ENCODE results near the gene BPIFB6. TPM values are rescaled to one million over a fixed set of nuclear protein-coding genes. Genes with fewer than 3 reads are reported as not detected.

BPIFB6 gene
- total RNA-seq, 2 experiments from 2014 or later: not detected

GRCh38 chr20:33019465-33020277, 11.8 kb upstream of the BPIFB6 start:
- H3K4me3 Mint-ChIP-seq: no peak overlapping the region
- TF ChIP-seq, protein P1, sequence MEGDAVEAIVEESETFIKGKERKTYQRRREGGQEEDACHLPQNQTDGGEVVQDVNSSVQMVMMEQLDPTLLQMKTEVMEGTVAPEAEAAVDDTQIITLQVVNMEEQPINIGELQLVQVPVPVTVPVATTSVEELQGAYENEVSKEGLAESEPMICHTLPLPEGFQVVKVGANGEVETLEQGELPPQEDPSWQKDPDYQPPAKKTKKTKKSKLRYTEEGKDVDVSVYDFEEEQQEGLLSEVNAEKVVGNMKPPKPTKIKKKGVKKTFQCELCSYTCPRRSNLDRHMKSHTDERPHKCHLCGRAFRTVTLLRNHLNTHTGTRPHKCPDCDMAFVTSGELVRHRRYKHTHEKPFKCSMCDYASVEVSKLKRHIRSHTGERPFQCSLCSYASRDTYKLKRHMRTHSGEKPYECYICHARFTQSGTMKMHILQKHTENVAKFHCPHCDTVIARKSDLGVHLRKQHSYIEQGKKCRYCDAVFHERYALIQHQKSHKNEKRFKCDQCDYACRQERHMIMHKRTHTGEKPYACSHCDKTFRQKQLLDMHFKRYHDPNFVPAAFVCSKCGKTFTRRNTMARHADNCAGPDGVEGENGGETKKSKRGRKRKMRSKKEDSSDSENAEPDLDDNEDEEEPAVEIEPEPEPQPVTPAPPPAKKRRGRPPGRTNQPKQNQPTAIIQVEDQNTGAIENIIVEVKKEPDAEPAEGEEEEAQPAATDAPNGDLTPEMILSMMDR (IDR thresholded peaks at IDR 0.05): no peak
- H3K9me3 Mint-ChIP-seq: no peaks in the 10 kb centered on the region
- intact Hi-C loops (cut with micrococcal nuclease): no loop called here
- no peaks in the 10 kb centered on the region for H3K36me3 Mint-ChIP-seq (ENCODE audit: low read depth)
- ATAC-seq (no peak), DNase-seq (no peak)
- CTCF ChIA-PET: no interaction called here
- no peaks in the 10 kb centered on the region for H3K27me3 Mint-ChIP-seq
- H3K4me1 Mint-ChIP-seq (ENCODE audit: low read depth): no peaks in the 10 kb centered on the region
- POLR2A ChIA-PET: no interaction called here
- no peak overlapping the region for H3K27ac Mint-ChIP-seq

DNA sequence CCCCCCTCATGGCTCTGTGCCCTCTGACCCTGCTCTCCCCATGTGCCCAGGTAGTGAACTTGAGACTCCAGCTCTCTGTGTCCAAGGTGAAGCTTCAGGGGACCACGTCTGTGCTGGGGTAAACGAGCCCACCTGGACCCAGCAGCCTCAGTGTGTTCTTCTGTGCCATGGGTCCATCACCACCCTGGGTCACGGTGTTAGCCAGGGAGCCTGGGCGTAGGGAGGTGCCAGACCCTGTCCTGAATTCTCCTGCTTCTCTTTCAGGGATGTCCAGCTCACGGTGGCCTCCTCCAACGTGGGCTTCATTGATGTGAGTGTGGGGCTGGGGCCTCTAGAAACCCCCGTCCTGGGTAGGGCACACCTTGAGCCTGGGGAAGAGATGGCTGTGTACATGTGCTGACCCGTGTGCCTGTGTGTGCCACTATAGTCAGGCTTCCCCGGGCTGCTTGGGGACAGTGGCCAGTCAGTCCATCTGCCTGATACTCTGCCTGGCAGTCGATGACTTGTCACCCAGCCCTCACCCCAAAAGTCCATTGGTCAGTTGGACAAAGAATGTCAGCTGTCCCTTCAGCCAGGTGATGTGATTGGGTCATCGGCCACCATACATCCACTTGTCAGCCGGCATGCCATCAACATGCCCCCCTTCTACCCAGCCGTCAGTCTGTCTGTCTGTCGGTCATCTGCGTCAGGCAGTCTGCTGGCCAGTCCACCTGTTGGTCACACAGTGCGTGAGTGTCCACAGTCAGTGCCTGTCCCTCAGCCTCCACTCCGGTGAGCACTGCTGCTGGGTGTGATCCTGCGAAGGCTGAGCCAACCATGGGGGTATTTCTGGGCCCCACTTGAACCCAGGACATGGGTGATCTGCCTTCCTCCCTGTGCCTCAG, 10.9 kb upstream of the BPIFB6 start:
- no peak overlapping the region for H3K4me3 Mint-ChIP-seq
- no peak for DNase-seq
- H3K27ac Mint-ChIP-seq: no peak overlapping the region
- no peaks in the 10 kb centered on the region for H3K4me1 Mint-ChIP-seq (ENCODE audit: low read depth)
- no peaks in the 10 kb centered on the region for H3K36me3 Mint-ChIP-seq (ENCODE audit: low read depth)
- ATAC-seq: no peak
- TF ChIP-seq, protein P1 (IDR thresholded peaks at IDR 0.05): no peak
- ChIA-PET POLR2A (no interaction called here), CTCF (no interaction called here)
- no peaks in the 10 kb centered on the region for H3K27me3 Mint-ChIP-seq
- H3K9me3 Mint-ChIP-seq: no peaks in the 10 kb centered on the region
- intact Hi-C loops (cut with micrococcal nuclease): no loop called here

DNA sequence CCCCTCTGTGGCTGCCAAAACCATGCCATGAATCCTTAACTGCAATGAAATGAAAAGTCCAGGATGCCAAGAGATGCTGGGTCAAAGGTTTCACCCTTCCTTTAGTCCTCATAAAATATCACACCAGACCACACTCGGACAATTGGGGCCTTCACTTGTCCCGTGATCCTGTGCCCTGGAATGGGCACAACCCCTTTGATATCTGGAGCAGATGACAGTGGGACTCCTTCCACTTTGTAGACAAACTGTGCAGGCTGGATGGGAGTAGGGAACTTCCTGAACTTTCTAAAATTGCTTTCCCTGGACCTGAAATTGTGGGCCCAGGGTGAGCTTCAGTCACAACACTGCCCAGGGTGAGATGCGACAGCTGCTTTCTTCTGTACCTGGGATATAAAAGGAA, 9.6 kb upstream of the BPIFB6 start:
- intact Hi-C loops (cut with micrococcal nuclease): no loop called here
- Mint-ChIP-seq H3K27me3 (no peaks in the 10 kb centered on the region), H3K9me3 (no peaks in the 10 kb centered on the region), H3K4me3 (no peak overlapping the region), H3K4me1 (ENCODE audit: low read depth) (no peaks in the 10 kb centered on the region), H3K36me3 (ENCODE audit: low read depth) (no peaks in the 10 kb centered on the region), H3K27ac (no peak overlapping the region)
- ATAC-seq (no peak), DNase-seq (no peak)
- POLR2A ChIA-PET: interaction anchor here (1.2 kb wide), 1 partner anchor 11 kb away, joined by 3 read pairs; no protein-coding TSS in a partner anchor
- TF ChIP-seq, protein P1 (IDR thresholded peaks at IDR 0.05): no peak
- CTCF ChIA-PET: no interaction called here

DNA sequence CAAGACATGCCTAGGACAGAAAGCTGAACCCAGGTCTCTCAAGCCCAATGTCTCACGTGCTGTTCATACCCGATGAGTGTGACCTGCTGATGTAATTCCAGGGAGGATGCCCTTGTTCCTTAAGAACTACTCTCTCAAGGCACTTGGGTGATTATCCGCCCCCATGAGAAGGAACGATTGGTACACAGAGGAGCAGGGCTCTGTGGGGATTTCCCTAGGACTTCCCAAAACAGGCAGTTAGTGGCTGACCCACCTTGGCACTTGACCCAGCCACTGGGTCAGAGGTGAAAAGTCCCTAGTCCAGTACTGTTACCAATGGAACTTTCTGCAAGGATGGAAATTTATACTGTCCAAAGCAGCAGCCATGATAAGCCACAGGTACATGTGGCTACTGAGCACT, 9.2 kb upstream of the BPIFB6 start:
- Mint-ChIP-seq H3K4me3 (no peak overlapping the region), H3K4me1 (ENCODE audit: low read depth) (no peaks in the 10 kb centered on the region), H3K36me3 (ENCODE audit: low read depth) (no peaks in the 10 kb centered on the region), H3K9me3 (no peaks in the 10 kb centered on the region), H3K27me3 (no peaks in the 10 kb centered on the region), H3K27ac (no peak overlapping the region)
- TF ChIP-seq, protein P1 (IDR thresholded peaks at IDR 0.05): no peak
- ChIA-PET CTCF (no interaction called here), POLR2A (interaction anchor here (1.2 kb wide), 1 partner anchor 11 kb away, joined by 3 read pairs; no protein-coding TSS in a partner anchor)
- intact Hi-C loops (cut with micrococcal nuclease): no loop called here
- no peak for ATAC-seq
- no peak for DNase-seq
